Upper lobe of left lung (tissue), 4 donors: ENCODE measurements around the gene PTPRM.

Experiments
- EP300 ChIP-seq, 4 donors: sonication (generic); formaldehyde crosslinking; IDR thresholded peaks; one replicate each; pipeline ENCODE4 v1.5.1; 2017; ENCODE audit warnings: antibody characterized with exemption in 4 of 4, control low read depth in 2 of 4
- POLR2A ChIP-seq, 4 donors: fragments of 450-650 bp; IDR thresholded peaks; one replicate each; pipeline ENCODE4 v1.5.1; 2016 to 2017; ENCODE audit warnings: antibody characterized with exemption in 4 of 4, mild to moderate bottlenecking in 2 of 4
- POLR2AphosphoS5 ChIP-seq, 2 donors: sonication (generic); formaldehyde crosslinking; IDR thresholded peaks; one replicate each; pipeline ENCODE4 v1.5.1; 2017; ENCODE audit warnings: antibody characterized with exemption in 2 of 2
- TF ChIP-seq, protein P1 (sequence below), 6 experiments: fragments of 450-650 bp in 4 of 6; fragments of 200-600 bp in 2 of 6; sonication (generic) in 2 of 6; IDR thresholded peaks; one replicate each; pipeline ENCODE4 v1.5.1; 2016 to 2019; ENCODE audit warnings: antibody characterized with exemption in 6 of 6

DNA sequence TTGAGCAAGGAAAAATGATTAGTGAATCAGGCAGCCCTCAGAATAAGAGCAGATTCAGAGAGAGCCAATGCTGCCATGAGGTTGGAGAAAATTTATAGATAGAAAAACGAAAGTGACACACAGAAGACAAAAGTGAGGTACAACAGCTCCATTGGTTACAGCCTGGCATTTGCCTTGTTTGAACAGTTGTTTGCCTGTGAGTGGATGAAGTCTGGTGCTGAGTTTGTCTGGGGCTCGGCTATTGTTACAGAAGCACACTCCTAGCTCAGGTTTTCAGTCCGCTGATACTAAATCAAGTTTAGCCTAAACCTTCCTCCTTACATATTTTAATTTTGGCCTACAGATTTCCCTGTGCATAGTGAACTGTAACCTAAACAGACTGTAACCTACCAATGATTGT lies 654.3 kb downstream of the PTPRM start:
- TF ChIP-seq POLR2A (IDR thresholded peaks at IDR 0.05) (no peak), EP300 (IDR thresholded peaks at IDR 0.05) (no peak), POLR2AphosphoS5 (IDR thresholded peaks at IDR 0.05) (no peak)
- TF ChIP-seq, protein P1, sequence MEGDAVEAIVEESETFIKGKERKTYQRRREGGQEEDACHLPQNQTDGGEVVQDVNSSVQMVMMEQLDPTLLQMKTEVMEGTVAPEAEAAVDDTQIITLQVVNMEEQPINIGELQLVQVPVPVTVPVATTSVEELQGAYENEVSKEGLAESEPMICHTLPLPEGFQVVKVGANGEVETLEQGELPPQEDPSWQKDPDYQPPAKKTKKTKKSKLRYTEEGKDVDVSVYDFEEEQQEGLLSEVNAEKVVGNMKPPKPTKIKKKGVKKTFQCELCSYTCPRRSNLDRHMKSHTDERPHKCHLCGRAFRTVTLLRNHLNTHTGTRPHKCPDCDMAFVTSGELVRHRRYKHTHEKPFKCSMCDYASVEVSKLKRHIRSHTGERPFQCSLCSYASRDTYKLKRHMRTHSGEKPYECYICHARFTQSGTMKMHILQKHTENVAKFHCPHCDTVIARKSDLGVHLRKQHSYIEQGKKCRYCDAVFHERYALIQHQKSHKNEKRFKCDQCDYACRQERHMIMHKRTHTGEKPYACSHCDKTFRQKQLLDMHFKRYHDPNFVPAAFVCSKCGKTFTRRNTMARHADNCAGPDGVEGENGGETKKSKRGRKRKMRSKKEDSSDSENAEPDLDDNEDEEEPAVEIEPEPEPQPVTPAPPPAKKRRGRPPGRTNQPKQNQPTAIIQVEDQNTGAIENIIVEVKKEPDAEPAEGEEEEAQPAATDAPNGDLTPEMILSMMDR (IDR thresholded peaks at IDR 0.05) = no peak
